ENCODE measurements around the gene TOP2B.

Gene TOP2B

GRCh38 chr3:25578059-25578458 is 86.6 kb downstream of the TOP2B start:
- Histone ChIP-seq H3K27ac (no peak overlapping the region), H3K4me3 (ENCODE audit: low read depth, low read length) (no peak overlapping the region), H3K36me3 (no peaks in the 10 kb centered on the region), H3K9me3 (ENCODE audit: severe bottlenecking) (no peaks in the 10 kb centered on the region), H3K27me3 (ENCODE audit: insufficient read depth, low read depth, severe bottlenecking) (no peaks in the 10 kb centered on the region)
- no peak for TF ChIP-seq CTCF (IDR thresholded peaks at IDR 0.05; ENCODE audit: low read depth, low read length)
- no peak for DNase-seq

GRCh38 chr3:25576831-25577454 is 87.8 kb downstream of the TOP2B start:
- DNase-seq = no peak
- 0 out of 2 replicates have a peak, but pooled peaks have one; percentile 2 for TF ChIP-seq CTCF (IDR thresholded peaks at IDR 0.05; ENCODE audit: low read depth, low read length)
- no peak overlapping the region for H3K27ac ChIP-seq
- no peak overlapping the region for H3K4me3 ChIP-seq (ENCODE audit: low read depth, low read length)
- H3K27me3 ChIP-seq (ENCODE audit: insufficient read depth, low read depth, severe bottlenecking) = no peaks in the 10 kb centered on the region
- H3K36me3 ChIP-seq = no peaks in the 10 kb centered on the region
- H3K9me3 ChIP-seq (ENCODE audit: severe bottlenecking) = no peaks in the 10 kb centered on the region

GRCh38 chr3:25576146-25576545 is 88.6 kb downstream of the TOP2B start:
- no peaks in the 10 kb centered on the region for H3K9me3 ChIP-seq (ENCODE audit: severe bottlenecking)
- no peaks in the 10 kb centered on the region for H3K36me3 ChIP-seq
- TF ChIP-seq CTCF (IDR thresholded peaks at IDR 0.05; ENCODE audit: low read depth, low read length) = no peak
- DNase-seq = no peak
- H3K4me3 ChIP-seq (ENCODE audit: low read depth, low read length) = no peak overlapping the region
- no peaks in the 10 kb centered on the region for H3K27me3 ChIP-seq (ENCODE audit: insufficient read depth, low read depth, severe bottlenecking)
- no peak overlapping the region for H3K27ac ChIP-seq

- H3K9me3 ChIP-seq (ENCODE audit: severe bottlenecking) = no peaks in the 10 kb centered on the region
- DNase-seq = no peak
- no peaks in the 10 kb centered on the region for H3K36me3 ChIP-seq
These were observed 89.7 kb downstream of the TOP2B start for GRCh38 chr3:25575001-25575400.

GRCh38 chr3:25574172-25574765 is 90.4 kb downstream of the TOP2B start:
- Histone ChIP-seq H3K27me3 (ENCODE audit: insufficient read depth, low read depth, severe bottlenecking) (no peaks in the 10 kb centered on the region), H3K4me3 (ENCODE audit: low read depth, low read length) (no peak overlapping the region), H3K36me3 (no peaks in the 10 kb centered on the region), H3K27ac (no peak overlapping the region), H3K9me3 (ENCODE audit: severe bottlenecking) (no peaks in the 10 kb centered on the region)
- TF ChIP-seq CTCF (IDR thresholded peaks at IDR 0.05; ENCODE audit: low read depth, low read length) = no peak
- DNase-seq = no peak

More at GRCh38 chr3:25575001-25575400, 89.7 kb downstream of the TOP2B start:
- no peak for TF ChIP-seq CTCF (IDR thresholded peaks at IDR 0.05; ENCODE audit: low read depth, low read length)
- Histone ChIP-seq H3K4me3 (ENCODE audit: low read depth, low read length) (no peak overlapping the region), H3K27ac (no peak overlapping the region), H3K27me3 (ENCODE audit: insufficient read depth, low read depth, severe bottlenecking) (no peaks in the 10 kb centered on the region)

All from WERI-Rb-1 (cell line).